HG03025 (cell line): Measurements from ENCODE around the gene MRM2.

Experiments
- ATAC-seq: cut with Tn5 transposase; IDR thresholded peaks from one replicate; pipeline ENCODE4 v1.9.1; 2021; ENCODE audit warnings: mild to moderate bottlenecking, moderate library complexity; ENCODE audit not compliant: unreplicated experiment, low FRiP score

Gene MRM2

DNA sequence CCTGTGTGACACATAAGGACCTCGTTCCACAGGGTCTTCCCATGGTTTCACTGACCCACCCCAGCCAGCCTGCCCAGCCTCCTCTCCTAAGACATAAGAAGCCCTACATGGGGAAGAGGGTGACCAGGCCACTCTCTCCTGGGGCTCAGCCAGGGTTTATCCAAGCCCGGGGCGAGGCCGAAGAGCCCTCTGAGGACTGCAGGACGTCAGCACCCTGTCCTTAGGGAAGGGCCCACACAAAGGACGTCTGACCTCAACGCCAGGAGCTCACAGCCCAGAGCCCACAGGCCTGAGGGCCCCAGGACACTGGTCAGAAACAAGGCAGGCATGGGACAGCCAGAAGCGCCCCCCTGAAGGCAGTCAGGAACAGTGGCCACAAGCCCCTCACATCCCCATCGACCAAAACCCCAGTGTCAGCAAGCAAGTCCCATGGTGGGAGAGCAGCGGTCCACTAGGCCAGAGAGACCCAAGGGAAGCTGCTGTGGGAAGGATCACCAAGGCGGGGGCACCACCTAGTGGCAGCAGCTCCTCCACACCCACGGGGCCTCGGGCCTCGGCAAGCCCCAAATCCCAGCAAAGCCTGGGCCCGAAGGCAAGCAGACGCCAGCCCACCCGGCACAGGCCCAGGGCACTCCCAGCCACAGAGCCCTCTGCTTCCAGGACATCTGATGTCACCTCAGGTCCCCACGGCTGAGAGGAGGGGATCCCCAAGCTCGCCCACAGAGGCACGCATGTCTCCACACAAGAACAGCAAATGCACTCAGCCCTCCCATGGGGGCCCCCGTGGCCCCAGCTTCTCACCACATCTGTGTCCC is 32.7 kb downstream of the MRM2 start:
- no peak for ATAC-seq

DNA sequence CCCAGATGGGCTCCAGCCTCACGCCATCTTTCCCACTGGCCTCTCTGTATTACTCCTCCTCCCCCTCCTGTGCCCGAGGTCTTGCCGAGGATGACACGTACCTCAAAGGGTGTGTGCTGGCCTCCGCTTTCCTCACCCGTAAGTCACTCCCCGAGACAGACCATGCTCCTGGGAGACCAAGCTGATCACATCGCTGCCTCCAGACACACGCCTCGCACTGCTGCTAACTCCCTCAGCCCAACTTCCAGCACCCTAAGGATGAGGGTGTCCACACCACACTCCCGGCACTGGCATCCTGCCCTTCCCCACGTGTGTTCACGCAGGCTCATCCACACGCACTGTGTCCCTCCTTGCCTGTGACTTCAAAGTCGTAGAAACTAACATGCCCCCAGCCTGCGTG is 33.3 kb downstream of the MRM2 start:
- no peak for ATAC-seq

DNA sequence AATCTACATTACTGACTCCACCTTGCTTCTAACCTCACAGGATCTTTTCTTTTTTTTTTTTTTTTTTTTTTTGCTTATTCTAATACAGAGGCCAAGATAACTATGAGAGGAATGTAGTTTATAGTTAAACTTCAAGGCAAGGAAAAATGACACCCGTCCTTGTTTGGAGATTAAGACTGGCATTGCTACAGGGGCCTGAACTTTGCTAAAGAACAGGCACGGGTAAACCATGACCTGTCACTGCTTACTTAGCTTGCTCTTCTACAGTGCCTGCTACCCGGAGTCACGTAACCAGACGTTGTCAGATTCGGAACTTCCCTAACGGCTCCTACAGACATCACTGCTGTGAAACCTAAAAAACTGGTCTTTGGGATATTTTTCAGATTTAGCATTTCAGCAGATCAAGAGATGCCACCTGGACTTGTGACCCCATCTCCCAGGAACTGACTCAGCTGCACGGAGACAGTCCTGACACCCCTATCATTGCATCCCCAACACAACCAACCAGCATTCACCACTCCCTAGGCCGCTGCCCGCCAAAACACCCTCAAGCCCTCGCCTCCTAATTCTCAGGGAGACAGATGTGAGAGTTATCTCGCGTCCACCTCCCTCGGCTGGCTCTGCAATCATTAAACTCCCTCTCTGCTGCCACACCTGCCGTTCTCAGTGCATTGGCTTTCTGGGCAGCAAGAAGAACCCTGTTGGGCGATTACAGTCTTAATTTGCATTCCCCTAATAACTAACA is 36.8 kb downstream of the MRM2 start:
- no peak for ATAC-seq

DNA sequence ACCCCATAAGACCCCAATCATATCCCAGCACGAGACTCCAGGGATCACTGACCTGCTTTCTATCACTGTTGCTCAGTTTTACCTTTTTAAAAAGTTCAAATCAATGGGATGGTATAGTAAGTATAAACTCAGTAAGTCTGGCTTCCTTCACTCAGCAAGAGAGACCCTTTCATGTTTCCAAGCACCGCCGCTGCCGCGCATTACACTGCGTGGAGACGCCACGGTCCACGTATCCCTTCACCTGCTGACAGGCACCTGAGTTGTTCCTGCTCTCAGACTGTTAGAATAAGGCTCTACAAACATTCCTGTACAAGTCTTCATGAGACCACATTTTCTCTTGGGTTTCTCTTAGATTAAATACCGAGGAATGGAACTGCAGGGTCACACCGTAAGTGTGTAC is 37.6 kb downstream of the MRM2 start:
- ATAC-seq, result no peak

DNA sequence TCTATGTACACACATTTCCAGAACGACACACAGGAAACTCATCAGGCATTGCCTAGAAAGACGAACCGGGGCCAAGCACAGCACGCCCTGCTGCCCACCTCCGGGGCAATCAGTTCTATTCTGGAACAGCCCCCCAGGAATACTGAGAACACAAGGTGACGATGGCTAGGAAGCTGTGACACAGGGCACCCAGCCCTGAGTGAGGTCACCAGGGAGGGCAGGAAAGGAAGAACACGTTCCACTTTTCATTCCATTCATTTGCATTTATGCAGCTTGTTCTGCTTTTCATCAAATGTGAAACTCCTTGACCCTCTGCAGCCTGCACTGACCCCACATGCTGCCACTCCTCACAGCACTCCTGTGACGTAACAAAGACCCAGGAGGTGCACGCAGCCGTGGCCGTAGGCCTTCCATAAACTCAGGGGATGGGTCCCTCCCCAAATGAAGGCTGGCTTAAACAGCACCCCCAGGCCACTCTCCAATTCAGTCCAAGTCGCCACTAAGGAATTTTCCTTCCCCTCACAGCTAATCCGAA is 38.2 kb downstream of the MRM2 start:
- no peak for ATAC-seq

DNA sequence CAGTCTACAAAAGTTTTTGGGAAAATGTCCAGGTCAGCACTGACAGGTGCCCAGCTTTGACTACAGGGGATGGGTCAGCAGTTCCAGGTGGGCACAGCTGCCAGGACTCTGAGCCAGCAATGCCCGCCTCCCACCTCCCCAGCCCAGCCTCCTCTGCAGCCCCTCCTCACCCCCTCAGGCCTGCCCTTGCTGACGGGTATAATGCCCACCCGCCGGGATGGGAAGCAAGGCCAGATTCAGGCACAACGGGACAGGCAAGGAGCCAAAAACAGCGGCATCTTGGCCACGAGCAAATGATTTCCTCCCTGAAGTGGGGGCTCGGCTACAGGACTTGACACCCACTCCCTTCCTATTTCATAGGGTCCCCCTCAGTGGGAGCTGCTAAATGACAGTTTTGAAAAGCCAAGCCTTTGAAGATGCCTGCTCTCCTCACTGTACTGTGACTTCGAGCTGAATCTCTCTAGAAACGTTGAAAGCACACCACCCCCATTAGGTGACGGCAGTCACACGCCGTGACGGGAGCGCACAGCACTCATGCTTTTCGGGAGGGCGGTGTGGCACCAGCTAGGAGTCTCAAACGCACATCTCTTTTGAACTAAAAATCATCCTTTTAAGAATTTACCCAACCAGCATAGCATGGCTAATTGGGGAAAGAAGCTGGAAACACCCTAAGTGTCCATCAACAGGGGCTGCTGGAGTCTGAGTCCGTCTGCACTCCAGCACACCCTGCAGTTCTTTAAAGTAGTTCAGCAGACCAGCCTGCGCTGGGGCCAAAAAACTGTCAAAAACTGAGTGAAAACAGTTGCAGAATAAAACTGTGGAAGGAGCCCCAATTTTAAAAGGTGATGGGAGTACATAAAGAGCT is 38.9 kb downstream of the MRM2 start:
- no peak for ATAC-seq

DNA sequence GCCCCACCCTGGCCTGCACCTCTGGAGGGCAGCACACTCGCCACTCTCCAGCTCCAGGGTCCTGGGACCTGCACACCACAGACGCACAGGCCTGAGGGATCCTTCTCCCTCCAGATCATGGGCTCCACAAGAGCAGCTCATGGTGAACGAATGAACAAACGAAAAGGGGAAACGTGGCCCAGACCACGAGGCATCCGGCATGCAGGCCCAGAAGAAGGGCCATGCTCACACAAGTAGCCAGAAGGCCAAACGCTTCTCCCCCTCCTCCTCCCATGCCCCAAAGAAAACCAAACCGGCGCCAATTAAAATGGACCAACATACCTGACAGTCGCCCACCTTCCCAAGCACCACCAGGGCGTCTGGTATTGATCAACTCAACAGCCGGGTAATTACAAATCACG is 39.6 kb downstream of the MRM2 start:
- no peak for ATAC-seq

DNA sequence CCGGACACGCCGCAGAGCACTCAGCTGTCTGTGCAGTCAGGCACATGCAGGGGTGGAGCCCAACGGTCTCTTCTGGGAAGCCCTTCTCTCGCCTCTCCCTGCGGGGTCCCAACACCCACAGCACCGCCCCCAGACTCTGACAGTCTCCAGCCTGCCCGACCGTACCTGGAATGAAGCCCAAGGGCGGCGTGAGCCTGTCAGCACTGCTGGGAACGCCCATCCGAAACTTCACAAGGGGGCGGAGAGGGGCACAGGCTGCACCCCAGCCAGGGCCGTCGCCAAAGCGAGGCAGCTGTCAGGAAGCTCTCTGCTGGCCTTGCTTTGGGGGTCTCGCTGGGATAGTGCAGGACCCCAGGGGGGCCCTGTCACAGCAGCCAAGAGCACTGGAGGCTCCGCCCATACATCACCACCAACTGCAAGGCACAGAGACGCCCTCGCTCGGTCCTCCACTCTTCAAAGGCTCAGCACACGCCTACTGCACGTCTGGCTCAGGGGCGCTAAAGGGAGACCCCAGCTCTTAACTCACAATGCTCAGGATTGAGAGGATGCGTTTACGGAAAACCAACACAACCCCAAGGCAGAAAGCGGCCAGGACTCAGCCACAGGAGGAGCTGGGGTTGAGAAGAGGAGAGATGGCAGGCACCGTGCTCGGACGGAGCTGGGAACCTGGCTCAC is 40.2 kb downstream of the MRM2 start:
- no peak for ATAC-seq

DNA sequence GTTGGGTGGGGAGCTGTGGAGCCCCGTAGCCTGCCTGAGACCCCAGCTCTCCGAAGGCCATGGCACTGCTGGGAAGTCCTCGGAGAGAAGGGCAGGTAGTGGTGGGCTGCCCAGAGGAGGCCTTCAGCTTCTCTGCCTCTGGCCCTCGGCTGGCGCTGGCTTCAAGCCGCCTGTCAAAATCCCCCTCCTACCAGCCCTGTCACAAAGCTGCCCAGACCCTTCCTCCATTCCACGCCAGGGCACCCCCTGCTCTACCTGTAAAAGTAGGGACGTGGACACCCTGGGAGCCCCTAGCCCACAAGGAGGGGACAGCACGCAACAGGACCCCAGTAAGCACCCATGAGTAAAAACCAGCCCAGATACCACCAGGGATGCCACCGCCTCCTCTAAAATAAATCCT is 40.9 kb downstream of the MRM2 start:
- ATAC-seq, result no peak

DNA sequence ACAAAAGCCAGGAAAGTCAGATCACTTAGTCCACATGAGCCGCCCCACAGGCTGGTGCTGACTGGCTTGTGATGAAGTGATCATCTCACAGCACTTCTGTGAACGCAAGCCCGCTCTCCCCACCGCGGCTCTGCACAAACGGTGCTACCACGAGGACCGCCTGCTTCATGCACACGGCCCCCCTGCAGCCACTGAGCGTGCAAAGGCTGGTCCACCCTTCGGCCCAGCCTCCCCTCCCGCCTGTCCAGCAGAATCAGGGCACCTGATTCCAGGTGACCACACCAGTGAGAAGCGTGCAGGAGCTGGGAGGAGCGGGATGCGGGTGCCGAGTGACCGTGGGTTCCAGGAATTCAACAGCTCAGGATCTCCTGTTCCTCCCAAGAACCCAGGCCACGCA is 41.4 kb downstream of the MRM2 start:
- no peak for ATAC-seq

DNA sequence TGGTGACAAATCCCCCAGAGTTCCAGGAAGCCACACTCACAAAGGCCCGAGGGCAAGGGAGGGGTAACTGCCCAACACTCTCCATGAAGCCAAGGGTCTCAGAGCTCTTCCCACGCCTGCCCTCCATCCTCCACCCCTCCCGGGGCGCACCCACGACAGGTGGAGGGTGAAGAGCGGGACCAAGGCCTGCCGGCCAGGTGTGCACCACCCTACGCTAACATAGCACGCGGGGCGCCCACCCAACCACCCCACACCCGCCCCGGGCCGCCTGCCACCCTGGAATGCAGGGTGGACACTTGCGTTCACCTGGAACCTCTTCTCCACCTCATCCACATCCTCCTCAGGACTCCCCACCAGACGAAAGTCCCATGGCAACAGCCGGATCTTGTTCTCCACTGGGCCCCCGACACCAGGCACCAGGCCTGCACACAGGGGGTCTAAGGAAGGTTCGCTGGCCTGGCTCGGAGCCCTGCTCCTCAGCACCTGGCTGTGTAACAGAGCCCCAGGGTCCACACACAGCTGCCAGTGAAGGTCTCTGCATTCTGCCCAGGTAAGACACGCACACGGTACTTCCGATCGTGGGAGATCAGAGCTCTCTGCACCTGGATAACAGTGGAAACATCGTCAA is 41.9 kb downstream of the MRM2 start:
- ATAC-seq, result no peak

DNA sequence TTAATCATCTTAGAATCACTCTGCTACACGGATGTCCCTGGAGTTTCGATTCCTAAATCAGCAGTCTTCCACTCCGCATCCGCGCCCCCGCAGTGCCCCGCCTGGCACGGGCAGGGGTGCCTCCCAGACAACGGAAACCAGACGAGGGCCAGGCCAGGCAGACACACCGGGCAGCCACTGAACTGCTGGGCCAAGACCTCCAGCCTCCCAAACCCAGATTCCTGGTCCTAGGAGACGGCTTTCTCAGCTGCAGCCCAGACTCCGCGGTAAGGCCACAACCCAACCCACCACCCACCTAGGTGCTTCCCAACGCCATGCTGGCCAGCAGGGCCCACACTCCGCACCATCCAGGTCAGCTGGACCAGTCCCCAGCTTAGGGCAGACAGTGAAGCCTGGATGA is 42.5 kb downstream of the MRM2 start:
- ATAC-seq, result no peak

DNA sequence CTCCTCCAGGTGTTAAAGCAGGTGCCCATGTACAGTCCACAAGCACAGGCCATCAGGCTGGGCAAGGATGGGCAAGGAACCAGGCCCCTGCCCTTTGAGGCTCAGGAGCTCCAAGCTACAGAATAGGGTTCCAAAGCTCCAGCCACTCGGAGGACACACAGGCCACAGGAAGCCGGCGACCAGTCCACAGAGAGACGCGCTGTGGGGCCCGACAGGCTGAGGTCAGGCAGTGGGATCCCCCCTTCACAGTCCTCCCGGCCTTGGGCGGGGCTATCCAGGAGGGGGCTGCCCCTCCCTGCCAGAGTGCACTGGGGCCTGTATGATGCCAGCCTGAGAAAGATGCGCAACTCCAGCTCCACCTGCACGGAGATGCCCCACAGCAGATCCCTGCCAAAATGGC is 43.2 kb downstream of the MRM2 start:
- ATAC-seq, result no peak

DNA sequence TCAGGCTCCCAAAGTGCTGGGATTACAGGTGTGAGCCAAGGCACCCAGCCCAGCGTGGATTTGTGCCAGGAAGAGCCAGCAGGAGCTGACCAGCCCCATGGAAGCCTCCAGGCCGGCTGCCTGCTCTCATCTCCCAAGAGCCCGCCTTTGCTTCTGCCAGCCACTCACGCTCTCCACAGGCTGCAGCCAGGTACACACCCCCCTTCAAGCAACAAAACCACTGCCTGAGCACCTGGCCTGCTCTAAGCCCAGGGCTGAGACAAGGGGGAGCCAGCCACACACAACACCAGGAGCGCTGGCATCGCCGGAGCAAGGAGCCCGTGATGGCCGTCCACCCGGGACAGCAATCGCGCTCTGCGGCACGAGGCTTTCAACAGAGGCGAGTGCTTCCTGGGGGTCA is 43.8 kb downstream of the MRM2 start:
- no peak for ATAC-seq

DNA sequence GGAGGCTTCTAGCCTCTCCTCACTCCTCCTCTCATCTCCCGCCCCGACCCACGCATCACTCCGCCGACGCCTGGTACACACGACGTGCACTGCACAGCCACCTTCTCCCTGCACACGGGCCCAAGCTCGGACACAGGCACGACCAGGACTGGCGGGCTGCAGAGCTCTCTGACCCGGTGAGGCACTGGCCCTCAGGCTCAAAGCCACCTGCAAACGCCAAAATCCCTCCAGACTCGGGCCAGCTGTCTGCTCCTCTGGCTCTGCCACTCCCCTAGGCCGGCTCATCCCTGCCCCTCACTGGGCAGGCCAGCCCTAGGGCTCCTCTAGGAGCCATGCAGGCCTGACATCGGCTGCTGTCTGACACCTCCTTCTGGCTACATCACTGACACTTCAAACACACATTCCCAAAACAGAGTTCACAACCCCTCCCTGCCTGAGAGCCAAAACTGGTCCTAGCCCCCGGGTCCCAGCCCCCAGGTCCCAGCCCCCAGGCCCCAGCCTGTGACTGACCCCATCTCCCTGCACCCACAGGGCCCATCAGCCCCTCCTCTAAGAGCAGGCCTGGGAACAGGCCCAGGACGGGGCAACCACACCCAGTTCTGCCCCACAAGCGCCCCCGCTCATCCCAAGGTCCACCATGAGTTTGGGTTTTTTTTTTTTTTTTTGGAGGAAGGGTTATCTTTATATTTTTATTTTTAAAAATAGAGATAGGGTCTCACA is 44.4 kb downstream of the MRM2 start:
- ATAC-seq, result no peak

DNA sequence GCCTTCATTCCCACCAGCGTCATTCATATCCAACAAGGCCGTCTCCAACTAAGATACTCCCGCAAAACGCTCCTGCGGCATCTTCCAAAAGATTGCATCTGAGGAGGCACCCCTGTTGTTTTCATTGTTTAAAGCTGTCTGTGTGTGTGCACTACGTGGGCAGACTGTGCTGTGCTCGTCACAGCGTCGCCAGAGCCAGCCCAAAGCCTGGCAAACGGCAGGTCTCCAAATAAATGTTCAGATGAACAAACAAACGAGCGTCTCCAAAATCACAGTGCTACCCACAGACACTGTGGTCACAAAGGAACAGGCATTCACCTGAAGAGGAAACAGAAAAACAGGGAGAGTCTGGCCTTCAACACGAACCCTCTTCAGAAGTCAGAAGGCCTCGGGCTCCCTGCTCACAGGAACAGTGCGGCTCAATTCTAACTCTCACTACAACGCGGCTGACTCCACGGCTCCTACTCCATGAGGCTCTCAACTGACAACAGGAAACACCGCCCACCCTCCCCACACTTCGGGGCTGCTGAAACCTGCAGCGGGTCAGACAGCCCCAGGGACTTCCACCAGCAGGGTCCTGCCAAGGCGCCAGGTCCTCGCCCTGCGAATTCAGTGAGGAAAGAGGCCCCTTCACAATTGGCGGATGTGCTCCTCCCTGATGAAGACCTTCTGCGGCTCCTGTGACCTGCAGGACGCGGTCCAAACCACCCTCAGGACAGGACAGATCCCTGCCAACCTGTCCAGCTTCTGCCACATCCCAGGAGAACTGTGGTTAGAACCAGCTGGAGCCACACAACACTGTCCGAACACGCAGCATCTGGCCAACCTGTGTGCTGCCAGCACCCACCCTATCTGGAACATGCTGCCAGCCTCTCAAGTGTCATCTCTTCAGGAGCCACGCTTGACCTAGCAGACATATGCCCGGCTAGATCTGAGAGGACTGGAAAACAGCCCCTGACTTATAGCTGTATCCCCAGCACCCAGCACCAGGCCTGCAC is 45.3 kb downstream of the MRM2 start:
- ATAC-seq, result no peak

DNA sequence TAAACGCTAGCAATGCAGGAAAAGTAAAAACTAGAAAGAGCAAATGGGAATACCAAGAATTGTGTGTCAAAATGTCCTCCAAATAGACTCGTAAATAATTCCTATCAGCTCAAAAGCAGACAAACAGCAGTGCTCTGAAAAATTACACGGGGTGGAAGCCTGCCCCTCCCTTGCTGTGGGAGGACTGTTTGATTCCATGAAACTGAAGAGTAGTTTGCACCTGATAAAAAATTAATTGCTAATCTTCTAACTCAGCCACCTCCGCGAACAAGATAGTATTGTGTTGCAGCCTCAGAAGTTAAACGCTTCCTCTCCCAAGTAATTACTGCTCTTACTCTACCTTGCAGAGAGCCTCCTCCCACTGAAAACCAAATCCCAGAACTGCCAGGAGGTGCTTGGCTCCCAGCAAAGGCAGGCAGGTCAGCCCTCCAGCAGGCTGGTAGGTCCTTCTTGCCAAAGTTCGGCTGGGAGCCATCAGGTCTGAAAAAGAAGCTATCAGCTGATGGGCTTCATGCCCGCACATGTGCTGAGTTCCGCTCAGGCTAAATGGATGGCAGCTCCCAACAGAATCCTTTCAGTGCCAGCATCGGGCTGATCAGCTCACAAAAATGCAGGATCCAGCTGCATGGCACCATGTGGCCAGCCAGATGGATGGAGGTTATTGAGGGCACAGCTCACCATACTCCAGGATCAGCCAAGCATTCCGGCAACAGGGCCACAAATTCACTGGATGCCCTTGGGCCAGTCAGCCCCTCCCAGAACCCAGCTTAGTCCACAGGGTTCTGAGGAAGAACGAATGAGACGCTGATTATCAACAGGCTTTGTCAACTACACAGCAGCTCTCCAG is 46.4 kb downstream of the MRM2 start:
- no peak for ATAC-seq
